Limb (tissue), 2 donors: ENCODE results near the gene RIPK3.
"Not testable (repeated sequence)": the region's sequence is repeated elsewhere in the genome, so short reads cannot be mapped to it uniquely, and the experiment has no call there.

Experiments
- DNase-seq, 2 donors: peaks; one replicate each; pipeline ENCODE4 v3.0.0-alpha.2; 2016; ENCODE audit errors: extremely low spot score in 2 of 2

RIPK3 gene

GRCh38 chr14:24348186-24348585, 8.4 kb upstream of the RIPK3 start:
- DNase-seq, result no peak

GRCh38 chr14:24347134-24347533, 7.3 kb upstream of the RIPK3 start:
- DNase-seq, result no peak

- no peak for DNase-seq
Measured at GRCh38 chr14:24343795-24344660, 4.2 kb upstream of the RIPK3 start.

GRCh38 chr14:24342889-24343288, 3.1 kb upstream of the RIPK3 start:
- no peak for DNase-seq

GRCh38 chr14:24340606-24341005, 815 bp upstream of the RIPK3 start:
- no peak for DNase-seq

- DNase-seq, result no peak
Measured at GRCh38 chr14:24338843-24339242, 948 bp downstream of the RIPK3 start.

GRCh38 chr14:24337824-24338175, 2.0 kb downstream of the RIPK3 start:
- no peak for DNase-seq

- DNase-seq, result no peak
Measured at GRCh38 chr14:24337144-24337823, 2.5 kb downstream of the RIPK3 start.

GRCh38 chr14:24335461-24336171, 4.2 kb downstream of the RIPK3 start:
- no peak for DNase-seq

GRCh38 chr14:24334431-24335291, 5.1 kb downstream of the RIPK3 start, which contains the start of gene ADCY4:
ADCY4 (minus strand) TSS chr14:24335071; CDS start chr14:24334652, 419 bp downstream.
- DNase-seq, result no peak

GRCh38 chr14:24332268-24332993, 7.4 kb downstream of the RIPK3 start:
- peak; percentile 58 to 77 for DNase-seq

GRCh38 chr14:24331731-24332267, 8.0 kb downstream of the RIPK3 start:
- DNase-seq, result no peak

- no peak for DNase-seq
Measured at GRCh38 chr14:24330973-24331674, 8.7 kb downstream of the RIPK3 start.

GRCh38 chr14:24329736-24330135, 10.1 kb downstream of the RIPK3 start:
- DNase-seq, result no peak

- no peak for DNase-seq
Measured at GRCh38 chr14:24329073-24329663, 10.6 kb downstream of the RIPK3 start.

- DNase-seq, result not testable (repeated sequence)
Measured at GRCh38 chr14:24327914-24328313, 11.9 kb downstream of the RIPK3 start.

- no peak for DNase-seq
Measured at GRCh38 chr14:24327303-24327702, 12.5 kb downstream of the RIPK3 start.

GRCh38 chr14:24325963-24326362, 13.8 kb downstream of the RIPK3 start:
- DNase-seq, result no peak

GRCh38 chr14:24325041-24325530, 14.7 kb downstream of the RIPK3 start:
- no peak for DNase-seq
